ENCODE measurements around the gene PITX2.

DNA sequence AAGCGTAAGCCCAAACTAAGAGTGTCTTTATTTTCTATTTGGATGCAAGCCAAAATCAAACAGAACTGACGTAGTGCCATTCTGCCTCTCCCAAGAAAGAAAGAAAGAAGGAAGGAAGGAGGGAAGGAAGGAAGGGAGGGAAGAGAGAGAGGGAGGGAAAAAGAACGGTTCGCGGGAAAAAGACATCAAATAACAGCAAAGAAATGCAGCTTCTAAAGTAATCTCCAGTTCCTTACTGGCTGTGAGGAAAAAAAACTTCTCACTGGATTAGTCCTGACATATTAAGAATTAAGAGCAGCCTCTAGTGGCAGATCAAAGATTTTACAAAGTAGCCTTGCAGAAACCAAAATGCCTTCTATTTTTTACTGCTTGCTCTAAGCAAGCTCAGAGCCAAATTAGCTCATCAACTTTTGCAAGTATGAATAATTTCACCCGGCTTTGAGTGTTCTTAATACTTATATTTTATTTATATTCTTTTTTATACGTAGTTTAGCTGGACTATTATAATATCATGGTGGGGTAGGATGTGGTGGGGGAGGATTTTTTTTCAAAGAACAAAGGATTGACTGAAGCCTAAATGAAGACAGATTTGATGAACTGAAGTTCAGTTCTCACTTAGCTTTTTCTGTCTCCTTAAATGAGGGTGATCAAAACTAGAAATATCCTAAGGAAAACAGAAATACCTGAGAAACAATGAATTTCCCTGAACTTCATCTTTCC lies 36.6 kb downstream of the PITX2 start:
- TF ChIP-seq, protein P1, sequence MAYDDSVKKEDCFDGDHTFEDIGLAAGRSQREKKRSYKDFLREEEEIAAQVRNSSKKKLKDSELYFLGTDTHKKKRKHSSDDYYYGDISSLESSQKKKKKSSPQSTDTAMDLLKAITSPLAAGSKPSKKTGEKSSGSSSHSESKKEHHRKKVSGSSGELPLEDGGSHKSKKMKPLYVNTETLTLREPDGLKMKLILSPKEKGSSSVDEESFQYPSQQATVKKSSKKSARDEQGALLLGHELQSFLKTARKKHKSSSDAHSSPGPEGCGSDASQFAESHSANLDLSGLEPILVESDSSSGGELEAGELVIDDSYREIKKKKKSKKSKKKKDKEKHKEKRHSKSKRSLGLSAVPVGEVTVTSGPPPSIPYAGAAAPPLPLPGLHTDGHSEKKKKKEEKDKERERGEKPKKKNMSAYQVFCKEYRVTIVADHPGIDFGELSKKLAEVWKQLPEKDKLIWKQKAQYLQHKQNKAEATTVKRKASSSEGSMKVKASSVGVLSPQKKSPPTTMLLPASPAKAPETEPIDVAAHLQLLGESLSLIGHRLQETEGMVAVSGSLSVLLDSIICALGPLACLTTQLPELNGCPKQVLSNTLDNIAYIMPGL (CRISPR knock-in tag; IDR thresholded peaks at IDR 0.05) = no peak
- TF ChIP-seq SMAD3 (CRISPR knock-in tag; IDR thresholded peaks at IDR 0.05; ENCODE audit: borderline replicate concordance) (no peak), CTCF (IDR thresholded peaks at IDR 0.05) (no peak), MAX (CRISPR knock-in tag; IDR thresholded peaks at IDR 0.05) (no peak), ZNF416 (CRISPR knock-in tag; IDR thresholded peaks at IDR 0.05) (no peak), RELA (CRISPR knock-in tag; IDR thresholded peaks at IDR 0.05; ENCODE audit: borderline replicate concordance) (no peak), FOXK1 (CRISPR knock-in tag; IDR thresholded peaks at IDR 0.05) (no peak)
- TF ChIP-seq, protein P2, sequence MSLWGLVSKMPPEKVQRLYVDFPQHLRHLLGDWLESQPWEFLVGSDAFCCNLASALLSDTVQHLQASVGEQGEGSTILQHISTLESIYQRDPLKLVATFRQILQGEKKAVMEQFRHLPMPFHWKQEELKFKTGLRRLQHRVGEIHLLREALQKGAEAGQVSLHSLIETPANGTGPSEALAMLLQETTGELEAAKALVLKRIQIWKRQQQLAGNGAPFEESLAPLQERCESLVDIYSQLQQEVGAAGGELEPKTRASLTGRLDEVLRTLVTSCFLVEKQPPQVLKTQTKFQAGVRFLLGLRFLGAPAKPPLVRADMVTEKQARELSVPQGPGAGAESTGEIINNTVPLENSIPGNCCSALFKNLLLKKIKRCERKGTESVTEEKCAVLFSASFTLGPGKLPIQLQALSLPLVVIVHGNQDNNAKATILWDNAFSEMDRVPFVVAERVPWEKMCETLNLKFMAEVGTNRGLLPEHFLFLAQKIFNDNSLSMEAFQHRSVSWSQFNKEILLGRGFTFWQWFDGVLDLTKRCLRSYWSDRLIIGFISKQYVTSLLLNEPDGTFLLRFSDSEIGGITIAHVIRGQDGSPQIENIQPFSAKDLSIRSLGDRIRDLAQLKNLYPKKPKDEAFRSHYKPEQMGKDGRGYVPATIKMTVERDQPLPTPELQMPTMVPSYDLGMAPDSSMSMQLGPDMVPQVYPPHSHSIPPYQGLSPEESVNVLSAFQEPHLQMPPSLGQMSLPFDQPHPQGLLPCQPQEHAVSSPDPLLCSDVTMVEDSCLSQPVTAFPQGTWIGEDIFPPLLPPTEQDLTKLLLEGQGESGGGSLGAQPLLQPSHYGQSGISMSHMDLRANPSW (CRISPR knock-in tag; conservative IDR thresholded peaks at IDR 0.05; ENCODE audit: low read depth) = no peak
